HepG2 (cell line): ENCODE data around the gene TBC1D2B. TPM values are rescaled to one million over a fixed set of nuclear protein-coding genes. Genes with fewer than 3 reads are reported as not detected.
"Not testable (repeated sequence)": the region's sequence is repeated elsewhere in the genome, so short reads cannot be mapped to it uniquely, and the experiment has no call there.

Experiments used
- ATAC-seq: fragments of 200-7000 bp; cut with Tn5 transposase; 3 replicates; pipeline ENCODE4 v1.9.1; 2020; ENCODE audit warnings: mild to moderate bottlenecking, moderate library complexity
- BruUV-seq: library from RNA; stranded (reverse); fragments of 400-500 nt; replicated peaks from 2 replicates; lab custom pipeline; 2021; lab: Mats Ljungman, UMichigan
- CTCF ChIA-PET: fragments of 300-600 bp; formaldehyde crosslinking; extraction: SDS; loops from one replicate; lab custom pipeline; 2021; ENCODE audit warnings: low total read pairs, inconsistent platforms, low intra/inter-chr PET ratio; lab: Yijun Ruan, JAX
- POLR2A ChIA-PET: fragments of 350-600 bp; sonication (Branson Sonifier 250); formaldehyde crosslinking; loops from one replicate; lab custom pipeline; 2020; ENCODE audit warnings: antibody characterized with exemption, inconsistent platforms; lab: Yijun Ruan, JAX
- DNase-seq: peaks from one replicate; pipeline ENCODE4 v3.0.0-alpha.2; 2015; ENCODE audit warnings: low spot score
- FAIRE-seq: peaks from 3 replicates; lab custom pipeline; 2011; peaks lifted over from hg19 to GRCh38; lab: Jason Lieb, UNC
- H2AFZ ChIP-seq: one replicate; pipeline ENCODE4 v1.6.1; 2011; ENCODE audit warnings: low read length, inconsistent platforms
- H3K27ac ChIP-seq: fragments of 300-600 bp; 3 replicates; pipeline ENCODE4 v1.8.0; 2011; ENCODE audit warnings: mixed run types, mild to moderate bottlenecking, mixed read lengths, low read length, inconsistent platforms; ENCODE audit not compliant: insufficient read depth; ENCODE audit errors: extremely low read length
- H3K27me3 ChIP-seq, 2 experiments: fragments of 200-600 bp in 1 of 2; 2 replicates in 1 of 2; 3 replicates in 1 of 2; pipeline versions ENCODE4 v1.6.0 to v1.8.0; 2011; ENCODE audit warnings: low read length in 2 of 2, mild to moderate bottlenecking in 2 of 2, moderate library complexity in 2 of 2, inconsistent platforms in 1 of 2; ENCODE audit not compliant: insufficient read depth in 2 of 2, control insufficient read depth in 1 of 2
- H3K36me3 ChIP-seq, 2 experiments: fragments of 200-600 bp in 1 of 2; replicated peaks in 1 of 2; 2 replicates in 1 of 2; 3 replicates in 1 of 2; pipeline versions ENCODE4 v1.5.1 to v1.8.0; 2011; ENCODE audit warnings: low read length in 2 of 2, inconsistent platforms in 1 of 2; ENCODE audit not compliant: insufficient read depth in 2 of 2, control insufficient read depth in 1 of 2
- H3K4me1 ChIP-seq: 2 replicates; pipeline ENCODE4 v1.5.1; 2012; ENCODE audit warnings: low read length, inconsistent platforms; ENCODE audit not compliant: insufficient read depth
- H3K4me2 ChIP-seq: 2 replicates; pipeline ENCODE4 v1.6.0; 2011; ENCODE audit warnings: low read depth, low read length, inconsistent platforms
- H3K4me3 ChIP-seq, 3 experiments: fragments of 200-600 bp in 1 of 3; sonication (generic), shearing (Covaris generic) in 1 of 3; replicated peaks in 1 of 3; 2 replicates each; pipeline ENCODE4 v1.5.1; 2011 to 2016; ENCODE audit warnings: low read length in 3 of 3, inconsistent platforms in 2 of 3, low read depth in 2 of 3, mild to moderate bottlenecking in 2 of 3, control low read depth in 1 of 3, mixed read lengths in 1 of 3; ENCODE audit not compliant: insufficient read depth in 1 of 3
- H3K79me2 ChIP-seq: one replicate; pipeline ENCODE4 v1.6.1; 2011; ENCODE audit warnings: low read length, inconsistent platforms; ENCODE audit not compliant: insufficient read depth
- H3K9ac ChIP-seq: 2 replicates; pipeline ENCODE4 v1.6.0; 2011; ENCODE audit warnings: mild to moderate bottlenecking, low read depth, low read length, inconsistent platforms; ENCODE audit not compliant: insufficient read depth
- H3K9me3 ChIP-seq: 2 replicates; pipeline ENCODE4 v1.5.1; 2012; ENCODE audit warnings: mild to moderate bottlenecking, low read length
- H4K20me1 ChIP-seq: 2 replicates; pipeline ENCODE4 v1.6.0; 2011; ENCODE audit warnings: inconsistent platforms, mild to moderate bottlenecking, low read length, moderate library complexity; ENCODE audit not compliant: insufficient read depth
- AGO2 ChIP-seq: fragments of 200-400 bp; formaldehyde crosslinking; optimal IDR thresholded peaks from 2 replicates; pipeline ENCODE3; 2017; ENCODE audit warnings: mild to moderate bottlenecking, low read depth, low read length, moderate library complexity
- ATF7-NPFF ChIP-seq: sonication (generic); formaldehyde crosslinking; IDR thresholded peaks from 2 replicates; pipeline ENCODE4 v1.8.1; 2023; ENCODE audit warnings: mild to moderate bottlenecking, low read depth, missing genetic modification reagents, moderate library complexity
- SKI ChIP-seq: fragments of 450-650 bp; IDR thresholded peaks from one replicate; pipeline ENCODE4 v1.6.1; 2018; ENCODE audit warnings: mild to moderate bottlenecking; ENCODE audit not compliant: partially characterized antibody
- ZNF446 ChIP-seq: sonication (generic); formaldehyde crosslinking; IDR thresholded peaks from 2 replicates; pipeline ENCODE4 v1.5.0; 2020; ENCODE audit warnings: mild to moderate bottlenecking, missing genetic modification reagents
- ZSCAN21 ChIP-seq: sonication (generic); formaldehyde crosslinking; IDR thresholded peaks from 2 replicates; pipeline ENCODE4 v1.8.0; 2022; ENCODE audit warnings: mild to moderate bottlenecking, missing genetic modification reagents, moderate library complexity, borderline replicate concordance
- WGBS: methylation state at CpG from one replicate; pipeline ENCODE4 v1.1.6; 2017; ENCODE audit warnings: low lambda C conversion rate; 5-methylcytosine and 5-hydroxymethylcytosine counted together
- in situ Hi-C: cut with HindIII; loops from 2 replicates; pipeline ENCODE4 v1.10.0; 2017; ENCODE audit warnings: low pct_unique_long_range_greater_than_20kb; ENCODE audit not compliant: extremely low pct_ligation_motif_present
- intact Hi-C: fragments of 100-400 bp; cut with micrococcal nuclease; formaldehyde crosslinking; loops from one replicate; pipeline ENCODE4 v1.10.0; 2022; ENCODE audit not compliant: unreplicated experiment
- polyA plus RNA-seq, 8 experiments: library from polyadenylated mRNA; depleted of rRNA in 3 of 8; stranded (reverse) in 7 of 8; unstranded in 1 of 8; fragments of >200 nt; fragmentation: Illumina TruSeq in 4 of 8; extraction: Trizol in 4 of 8; gene quantifications; 2 replicates each; pipeline versions ENCODE4 v1.2.1 to v1.2.3, GENCODE V29; 2011 to 2016; ENCODE audit warnings: low read depth in 4 of 8, missing spikeins in 1 of 8, mixed read lengths in 1 of 8; ENCODE audit not compliant: insufficient read depth in 1 of 8
- total RNA-seq, 5 experiments: library from RNA; depleted of rRNA; stranded (reverse); fragments of >200 nt; fragmentation: Illumina TruSeq; extraction: Trizol; gene quantifications; 2 replicates each; pipeline ENCODE4 v1.2.3, GENCODE V29; 2016; ENCODE audit warnings: low read depth in 1 of 5
- TF ChIP-seq, protein P1 (sequence below): sonication (generic); formaldehyde crosslinking; IDR thresholded peaks from 2 replicates; pipeline ENCODE4 v1.4.0; 2020; ENCODE audit warnings: missing genetic modification reagents
- TF ChIP-seq, protein P2 (sequence below): sonication (generic); formaldehyde crosslinking; IDR thresholded peaks from 2 replicates; pipeline ENCODE4 v1.5.1; 2020; ENCODE audit warnings: mild to moderate bottlenecking, missing genetic modification reagents, moderate library complexity

TBC1D2B gene
- total and polyA plus RNA-seq, 2 of the 13 experiments (the other 11 are each of a cell fraction or from before 2014, with no cell fraction given): 10.1 to 14.4 TPM

DNA sequence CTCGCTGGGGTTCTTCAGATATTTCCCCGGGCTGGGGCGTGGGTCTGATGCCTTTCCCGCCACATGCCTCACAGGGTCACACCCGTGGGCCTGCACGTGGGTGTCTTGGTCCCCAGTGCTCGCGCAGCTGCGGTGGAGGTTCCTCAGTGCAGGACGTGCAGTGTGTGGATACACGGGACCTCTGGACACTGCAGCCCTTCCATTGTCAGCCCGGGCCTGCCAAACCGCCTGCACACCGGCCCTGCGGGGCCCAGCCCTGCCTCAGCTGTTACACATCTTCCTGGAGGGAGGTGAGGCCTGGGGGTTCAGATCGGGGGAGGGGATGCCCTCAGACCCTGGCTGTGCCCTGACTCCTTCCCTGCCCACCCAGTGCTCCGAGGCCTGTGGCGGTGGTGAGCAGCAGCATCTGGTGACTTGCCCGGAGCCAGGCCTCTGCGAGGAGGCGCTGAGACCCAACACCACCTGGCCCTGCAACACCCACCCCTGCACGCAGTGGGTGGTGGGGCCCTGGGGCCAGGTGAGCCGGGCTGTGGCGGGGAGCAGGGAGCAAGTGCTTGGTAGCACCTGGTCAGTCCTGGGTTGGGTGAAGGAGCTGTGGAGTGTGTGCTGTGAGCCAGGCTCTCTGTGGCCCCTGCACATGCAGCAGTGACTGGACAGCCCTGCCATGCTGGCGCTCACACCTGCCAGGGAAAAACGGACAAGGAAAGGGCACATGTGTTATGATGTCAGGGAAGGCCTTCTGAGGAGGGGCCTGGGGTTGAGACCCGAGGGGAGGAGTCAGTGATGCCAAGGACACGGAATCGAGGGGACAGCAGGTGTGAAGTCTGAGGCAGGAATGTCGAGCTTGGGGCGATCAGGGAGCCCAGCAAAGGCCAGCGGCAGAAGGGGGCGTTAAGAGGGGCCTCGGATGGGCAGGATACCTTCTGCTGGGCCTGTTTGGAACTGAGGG, 88.9 kb downstream of the TBC1D2B start:
- Histone ChIP-seq H3K9ac (no peak overlapping the region), H3K79me2 (no peaks in the 10 kb centered on the region), H3K27ac (no peak overlapping the region), H2AFZ (no peak overlapping the region), H3K9me3 (no peaks in the 10 kb centered on the region), H4K20me1 (no peaks in the 10 kb centered on the region), H3K4me1 (peaks cover 34% of the 10 kb centered on the region), H3K36me3 (no peaks in the 10 kb centered on the region), H3K4me3 (no peak overlapping the region; a peak in 1 of 6 replicates), H3K4me2 (no peak overlapping the region), H3K27me3 (0 out of 5 replicates have a peak, but pooled peaks cover 3 to 8% of the 10 kb centered on the region in 2 experiments)
- intact Hi-C loops (no loop called here), in situ Hi-C loops (loop anchor here (5.0 kb wide), 1 partner anchor 774 kb away; no protein-coding TSS in a partner anchor)
- ChIA-PET CTCF (no interaction called here), POLR2A (no interaction called here)
- TF ChIP-seq AGO2 (peak; percentile 28), ZNF446 (CRISPR knock-in tag) (no peak), ATF7-NPFF (CRISPR knock-in tag) (no peak), SKI (no peak), ZSCAN21 (CRISPR knock-in tag) (0 out of 2 replicates have a peak, but pooled peaks have one; percentile 30)
- TF ChIP-seq, protein P1, sequence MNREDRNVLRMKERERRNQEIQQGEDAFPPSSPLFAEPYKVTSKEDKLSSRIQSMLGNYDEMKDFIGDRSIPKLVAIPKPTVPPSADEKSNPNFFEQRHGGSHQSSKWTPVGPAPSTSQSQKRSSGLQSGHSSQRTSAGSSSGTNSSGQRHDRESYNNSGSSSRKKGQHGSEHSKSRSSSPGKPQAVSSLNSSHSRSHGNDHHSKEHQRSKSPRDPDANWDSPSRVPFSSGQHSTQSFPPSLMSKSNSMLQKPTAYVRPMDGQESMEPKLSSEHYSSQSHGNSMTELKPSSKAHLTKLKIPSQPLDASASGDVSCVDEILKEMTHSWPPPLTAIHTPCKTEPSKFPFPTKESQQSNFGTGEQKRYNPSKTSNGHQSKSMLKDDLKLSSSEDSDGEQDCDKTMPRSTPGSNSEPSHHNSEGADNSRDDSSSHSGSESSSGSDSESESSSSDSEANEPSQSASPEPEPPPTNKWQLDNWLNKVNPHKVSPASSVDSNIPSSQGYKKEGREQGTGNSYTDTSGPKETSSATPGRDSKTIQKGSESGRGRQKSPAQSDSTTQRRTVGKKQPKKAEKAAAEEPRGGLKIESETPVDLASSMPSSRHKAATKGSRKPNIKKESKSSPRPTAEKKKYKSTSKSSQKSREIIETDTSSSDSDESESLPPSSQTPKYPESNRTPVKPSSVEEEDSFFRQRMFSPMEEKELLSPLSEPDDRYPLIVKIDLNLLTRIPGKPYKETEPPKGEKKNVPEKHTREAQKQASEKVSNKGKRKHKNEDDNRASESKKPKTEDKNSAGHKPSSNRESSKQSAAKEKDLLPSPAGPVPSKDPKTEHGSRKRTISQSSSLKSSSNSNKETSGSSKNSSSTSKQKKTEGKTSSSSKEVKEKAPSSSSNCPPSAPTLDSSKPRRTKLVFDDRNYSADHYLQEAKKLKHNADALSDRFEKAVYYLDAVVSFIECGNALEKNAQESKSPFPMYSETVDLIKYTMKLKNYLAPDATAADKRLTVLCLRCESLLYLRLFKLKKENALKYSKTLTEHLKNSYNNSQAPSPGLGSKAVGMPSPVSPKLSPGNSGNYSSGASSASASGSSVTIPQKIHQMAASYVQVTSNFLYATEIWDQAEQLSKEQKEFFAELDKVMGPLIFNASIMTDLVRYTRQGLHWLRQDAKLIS (CRISPR knock-in tag): no peak
- TF ChIP-seq, protein P2, sequence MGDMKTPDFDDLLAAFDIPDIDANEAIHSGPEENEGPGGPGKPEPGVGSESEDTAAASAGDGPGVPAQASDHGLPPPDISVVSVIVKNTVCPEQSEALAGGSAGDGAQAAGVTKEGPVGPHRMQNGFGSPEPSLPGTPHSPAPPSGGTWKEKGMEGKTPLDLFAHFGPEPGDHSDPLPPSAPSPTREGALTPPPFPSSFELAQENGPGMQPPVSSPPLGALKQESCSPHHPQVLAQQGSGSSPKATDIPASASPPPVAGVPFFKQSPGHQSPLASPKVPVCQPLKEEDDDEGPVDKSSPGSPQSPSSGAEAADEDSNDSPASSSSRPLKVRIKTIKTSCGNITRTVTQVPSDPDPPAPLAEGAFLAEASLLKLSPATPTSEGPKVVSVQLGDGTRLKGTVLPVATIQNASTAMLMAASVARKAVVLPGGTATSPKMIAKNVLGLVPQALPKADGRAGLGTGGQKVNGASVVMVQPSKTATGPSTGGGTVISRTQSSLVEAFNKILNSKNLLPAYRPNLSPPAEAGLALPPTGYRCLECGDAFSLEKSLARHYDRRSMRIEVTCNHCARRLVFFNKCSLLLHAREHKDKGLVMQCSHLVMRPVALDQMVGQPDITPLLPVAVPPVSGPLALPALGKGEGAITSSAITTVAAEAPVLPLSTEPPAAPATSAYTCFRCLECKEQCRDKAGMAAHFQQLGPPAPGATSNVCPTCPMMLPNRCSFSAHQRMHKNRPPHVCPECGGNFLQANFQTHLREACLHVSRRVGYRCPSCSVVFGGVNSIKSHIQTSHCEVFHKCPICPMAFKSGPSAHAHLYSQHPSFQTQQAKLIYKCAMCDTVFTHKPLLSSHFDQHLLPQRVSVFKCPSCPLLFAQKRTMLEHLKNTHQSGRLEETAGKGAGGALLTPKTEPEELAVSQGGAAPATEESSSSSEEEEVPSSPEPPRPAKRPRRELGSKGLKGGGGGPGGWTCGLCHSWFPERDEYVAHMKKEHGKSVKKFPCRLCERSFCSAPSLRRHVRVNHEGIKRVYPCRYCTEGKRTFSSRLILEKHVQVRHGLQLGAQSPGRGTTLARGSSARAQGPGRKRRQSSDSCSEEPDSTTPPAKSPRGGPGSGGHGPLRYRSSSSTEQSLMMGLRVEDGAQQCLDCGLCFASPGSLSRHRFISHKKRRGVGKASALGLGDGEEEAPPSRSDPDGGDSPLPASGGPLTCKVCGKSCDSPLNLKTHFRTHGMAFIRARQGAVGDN (CRISPR knock-in tag): peak; percentile 35
- DNase-seq: no peak
- ATAC-seq: peak; percentile 12; the same call in 2 of the 3 replicates
- FAIRE-seq: no peak
- 31% methylated on average over 18 of the region's 34 CpGs for WGBS
- BruUV-seq: no TSS peak

DNA sequence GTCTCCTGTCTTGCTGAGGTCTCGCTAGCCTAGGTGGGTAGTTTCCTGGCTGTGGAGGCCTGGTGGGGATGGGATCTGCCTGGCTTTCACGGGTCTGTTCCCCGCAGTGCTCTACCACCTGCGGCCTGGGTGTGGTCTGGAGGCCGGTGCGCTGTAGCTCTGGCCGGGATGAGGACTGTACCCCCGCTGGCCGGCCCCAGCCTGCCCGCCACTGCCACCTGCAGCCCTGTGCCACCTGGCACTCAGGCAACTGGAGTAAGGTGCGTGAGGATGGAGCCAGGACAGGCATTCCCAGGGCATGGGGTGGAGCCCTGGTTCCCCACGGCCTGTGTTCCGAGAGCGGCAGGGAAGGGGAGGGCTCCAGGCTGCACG, 89.8 kb downstream of the TBC1D2B start:
- intact Hi-C loops, FAIRE-seq: not testable (repeated sequence)
- in situ Hi-C loops: loop anchor here (5.0 kb wide), 1 partner anchor 775 kb away; no protein-coding TSS in a partner anchor

More for the DNA sequence above, 89.8 kb downstream of the TBC1D2B start:
- H3K4me2 ChIP-seq, H3K9me3 ChIP-seq, H3K27me3 ChIP-seq, ATAC-seq, CTCF ChIA-PET, DNase-seq, BruUV-seq, H3K9ac ChIP-seq, POLR2A ChIA-PET, H3K36me3 ChIP-seq, H3K4me3 ChIP-seq, H4K20me1 ChIP-seq, H2AFZ ChIP-seq, H3K79me2 ChIP-seq, H3K27ac ChIP-seq: not testable (repeated sequence)
- H3K4me1 ChIP-seq: peaks cover 42% of the 10 kb centered on the region
- WGBS: 0% methylated on average over 1 of the region's 15 CpGs
